IPS-15b (cell line): ENCODE measurements around the gene GBX1.

ENCODE experiments used
- H3K27me3 ChIP-seq: one replicate; pipeline ENCODE4 v1.6.1; 2013; ENCODE audit warnings: low read length; ENCODE audit not compliant: control insufficient read depth, insufficient read depth
- H3K36me3 ChIP-seq: one replicate; pipeline ENCODE4 v1.6.1; 2013; ENCODE audit warnings: low read length; ENCODE audit not compliant: control insufficient read depth, insufficient read depth
- H3K4me1 ChIP-seq: one replicate; pipeline ENCODE4 v1.6.1; 2013; ENCODE audit warnings: mild to moderate bottlenecking, low read length; ENCODE audit not compliant: control insufficient read depth, insufficient read depth
- H3K4me3 ChIP-seq: one replicate; pipeline ENCODE4 v1.5.1; 2013; ENCODE audit warnings: low read depth, low read length
- H3K9ac ChIP-seq: one replicate; pipeline ENCODE4 v1.6.1; 2013; ENCODE audit warnings: low read depth, mild to moderate bottlenecking, low read length
- H3K9me3 ChIP-seq: one replicate; pipeline ENCODE4 v1.6.1; 2013; ENCODE audit warnings: mild to moderate bottlenecking, low read length; ENCODE audit not compliant: control insufficient read depth, insufficient read depth

The GBX1 gene

GRCh38 chr7:151141311-151141854, 26.1 kb downstream of the GBX1 start:
- Histone ChIP-seq H3K4me1 (peaks cover 7% of the 10 kb centered on the region), H3K27me3 (peaks cover 25% of the 10 kb centered on the region), H3K4me3 (no peak overlapping the region), H3K36me3 (peaks cover 8% of the 10 kb centered on the region), H3K9ac (no peak overlapping the region), H3K9me3 (no peaks in the 10 kb centered on the region)

- peaks cover 7% of the 10 kb centered on the region for H3K4me1 ChIP-seq
- no peak overlapping the region for H3K4me3 ChIP-seq
- H3K9me3 ChIP-seq = no peaks in the 10 kb centered on the region
- H3K27me3 ChIP-seq = peaks cover 25% of the 10 kb centered on the region
- peaks cover 8% of the 10 kb centered on the region for H3K36me3 ChIP-seq
- no peak overlapping the region for H3K9ac ChIP-seq
These were observed 26.7 kb downstream of the GBX1 start for GRCh38 chr7:151140826-151141225.

- Histone ChIP-seq H3K4me3 (no peak overlapping the region), H3K27me3 (peaks cover 25% of the 10 kb centered on the region), H3K4me1 (peaks cover 7% of the 10 kb centered on the region), H3K9me3 (no peaks in the 10 kb centered on the region), H3K9ac (no peak overlapping the region), H3K36me3 (peaks cover 8% of the 10 kb centered on the region)
These were observed 27.7 kb downstream of the GBX1 start for GRCh38 chr7:151139791-151140190.

GRCh38 chr7:151139071-151139790, 28.3 kb downstream of the GBX1 start:
- peaks cover 7% of the 10 kb centered on the region for H3K4me1 ChIP-seq
- peaks cover 25% of the 10 kb centered on the region for H3K27me3 ChIP-seq
- H3K36me3 ChIP-seq = peaks cover 8% of the 10 kb centered on the region
- H3K9ac ChIP-seq = no peak overlapping the region
- H3K9me3 ChIP-seq = no peaks in the 10 kb centered on the region
- H3K4me3 ChIP-seq = peak overlapping the region; percentile 35

- Histone ChIP-seq H3K9ac (no peak overlapping the region), H3K4me3 (peak overlapping the region; percentile 35), H3K9me3 (no peaks in the 10 kb centered on the region), H3K36me3 (peaks cover 3% of the 10 kb centered on the region), H3K4me1 (peaks cover 7% of the 10 kb centered on the region), H3K27me3 (peaks cover 25% of the 10 kb centered on the region)
These were observed 29.2 kb downstream of the GBX1 start for GRCh38 chr7:151138153-151138851.

- Histone ChIP-seq H3K9me3 (no peaks in the 10 kb centered on the region), H3K4me3 (no peak overlapping the region), H3K36me3 (peaks cover 3% of the 10 kb centered on the region), H3K4me1 (peaks cover 7% of the 10 kb centered on the region), H3K27me3 (peaks cover 25% of the 10 kb centered on the region), H3K9ac (no peak overlapping the region)
These were observed 29.7 kb downstream of the GBX1 start for GRCh38 chr7:151137791-151138152.

- Histone ChIP-seq H3K36me3 (peaks cover under 1% of the 10 kb centered on the region), H3K9ac (no peak overlapping the region), H3K4me3 (no peak overlapping the region), H3K9me3 (no peaks in the 10 kb centered on the region), H3K27me3 (peaks cover 25% of the 10 kb centered on the region), H3K4me1 (peaks cover 7% of the 10 kb centered on the region)
These were observed 30.3 kb downstream of the GBX1 start for GRCh38 chr7:151137076-151137675.

GRCh38 chr7:151135866-151136843, 31.3 kb downstream of the GBX1 start:
- Histone ChIP-seq H3K4me1 (peaks cover 7% of the 10 kb centered on the region), H3K36me3 (peaks cover 3% of the 10 kb centered on the region), H3K9ac (no peak overlapping the region), H3K4me3 (no peak overlapping the region), H3K27me3 (peaks cover 25% of the 10 kb centered on the region), H3K9me3 (no peaks in the 10 kb centered on the region)

- Histone ChIP-seq H3K4me3 (no peak overlapping the region), H3K4me1 (peaks cover 7% of the 10 kb centered on the region), H3K36me3 (peaks cover 5% of the 10 kb centered on the region), H3K9ac (no peak overlapping the region), H3K9me3 (no peaks in the 10 kb centered on the region), H3K27me3 (peaks cover 22% of the 10 kb centered on the region)
These were observed 32.0 kb downstream of the GBX1 start for GRCh38 chr7:151135525-151135845.

- H3K36me3 ChIP-seq = peaks cover 7% of the 10 kb centered on the region
These were observed 32.6 kb downstream of the GBX1 start for GRCh38 chr7:151134743-151135524.

More at GRCh38 chr7:151134743-151135524, 32.6 kb downstream of the GBX1 start:
- Histone ChIP-seq H3K4me1 (peaks cover 7% of the 10 kb centered on the region), H3K27me3 (peaks cover 16% of the 10 kb centered on the region), H3K9me3 (no peaks in the 10 kb centered on the region), H3K9ac (no peak overlapping the region), H3K4me3 (no peak overlapping the region)
